Thoracic aorta (tissue), 2 donors: ENCODE results near the gene PLA1A. TPM values are rescaled to one million over a fixed set of nuclear protein-coding genes. Genes with fewer than 3 reads are reported as not detected.

ENCODE experiments used
- ATAC-seq: fragments of 150-250 bp; one replicate; pipeline ENCODE4 v1.8.0; 2017; ENCODE audit warnings: low read depth; ENCODE audit not compliant: insufficient number of reproducible peaks, low FRiP score
- DNase-seq: peaks from one replicate; pipeline ENCODE4 v3.0.0-alpha.2; 2020; ENCODE audit warnings: low spot score
- H3K27ac ChIP-seq, 2 donors: fragments of 200-600 bp; sonication (generic); 1 replicate in 1 of 2; 2 replicates in 1 of 2; pipeline ENCODE4 v1.5.1; 2016; ENCODE audit warnings: mild to moderate bottlenecking in 2 of 2, moderate library complexity in 2 of 2
- H3K27me3 ChIP-seq: fragments of 200-600 bp; sonication (generic); replicated peaks from 2 replicates; pipeline ENCODE4 v1.6.0; 2016; ENCODE audit warnings: mild to moderate bottlenecking; ENCODE audit not compliant: insufficient read depth
- H3K36me3 ChIP-seq: fragments of 200-600 bp; sonication (generic); one replicate; pipeline ENCODE4 v1.5.1; 2016
- H3K4me1 ChIP-seq, 2 donors: fragments of 200-600 bp; sonication (generic); 1 replicate in 1 of 2; 2 replicates in 1 of 2; pipeline versions ENCODE4 v1.5.1 to v1.6.0; 2016; ENCODE audit warnings: low read depth in 2 of 2, mild to moderate bottlenecking in 1 of 2; ENCODE audit not compliant: control insufficient read depth in 1 of 2
- H3K4me3 ChIP-seq: fragments of 200-600 bp; sonication (generic); 2 replicates; pipeline ENCODE4 v1.5.1; 2016; ENCODE audit warnings: mild to moderate bottlenecking
- H3K9me3 ChIP-seq: fragments of 200-600 bp; sonication (generic); 2 replicates; pipeline ENCODE4 v1.5.1; 2016
- total RNA-seq, 2 donors: library from RNA; depleted of rRNA; stranded (reverse); fragments of >200 nt; gene quantifications; one replicate each; pipeline versions ENCODE4 v1.1.0 to v1.2.3, GENCODE V29; 2016
- TF ChIP-seq, protein P1 (sequence below): fragments of 200-600 bp; sonication (generic); IDR thresholded peaks from one replicate; pipeline ENCODE4 v1.5.1; 2019; ENCODE audit warnings: antibody characterized with exemption

The PLA1A gene
- total RNA-seq, 2 donors from 2014 or later, result 4.9 to 20.8 TPM

DNA sequence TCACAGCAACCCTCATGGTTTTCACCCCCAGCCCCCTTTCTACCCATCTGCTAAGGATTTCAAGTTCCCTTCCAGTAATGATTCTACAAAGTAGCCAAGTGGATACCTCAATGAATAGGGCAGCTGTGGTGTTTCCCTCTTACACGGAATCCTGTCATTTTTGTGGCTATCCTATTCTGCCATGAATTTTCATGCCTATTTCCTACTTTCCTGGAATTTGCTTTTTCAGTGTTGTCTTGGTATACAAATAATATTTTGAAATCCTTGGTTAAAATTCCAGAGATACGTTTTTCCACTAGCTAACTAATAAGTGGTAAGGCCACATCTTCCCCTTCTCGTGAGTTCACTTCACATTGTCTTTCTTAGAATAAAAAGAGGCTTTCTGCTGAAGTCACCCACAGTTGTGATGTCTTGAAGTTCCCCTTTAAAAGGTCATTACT lies 10.9 kb upstream of the PLA1A start:
- H3K4me3 ChIP-seq, result no peak overlapping the region

DNA sequence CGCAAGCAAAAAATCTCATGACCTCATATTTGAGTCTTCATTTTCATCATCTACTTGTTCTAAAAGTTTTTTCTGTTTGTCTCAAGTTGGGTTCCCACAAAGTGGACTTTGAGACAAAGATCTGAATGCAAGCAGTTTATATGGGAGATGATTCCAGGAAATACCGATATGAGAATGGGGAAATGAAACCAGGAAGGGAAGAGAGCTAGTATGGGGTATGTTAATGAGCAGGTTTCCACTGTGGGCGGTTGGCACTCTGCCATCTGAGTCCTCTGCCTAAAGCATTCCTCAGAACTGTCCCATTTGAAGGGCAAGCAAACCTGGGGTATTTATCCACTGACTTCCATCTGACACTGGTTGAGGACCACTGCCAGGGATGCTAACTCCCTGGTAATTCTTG lies 9.6 kb upstream of the PLA1A start:
- Histone ChIP-seq H3K4me1 (no peaks in the 10 kb centered on the region), H3K36me3 (peaks cover 3% of the 10 kb centered on the region), H3K27ac (no peak overlapping the region), H3K4me3 (no peak overlapping the region), H3K9me3 (no peaks in the 10 kb centered on the region), H3K27me3 (no peaks in the 10 kb centered on the region)
- ATAC-seq (no peak), DNase-seq (no peak)
- TF ChIP-seq, protein P1, sequence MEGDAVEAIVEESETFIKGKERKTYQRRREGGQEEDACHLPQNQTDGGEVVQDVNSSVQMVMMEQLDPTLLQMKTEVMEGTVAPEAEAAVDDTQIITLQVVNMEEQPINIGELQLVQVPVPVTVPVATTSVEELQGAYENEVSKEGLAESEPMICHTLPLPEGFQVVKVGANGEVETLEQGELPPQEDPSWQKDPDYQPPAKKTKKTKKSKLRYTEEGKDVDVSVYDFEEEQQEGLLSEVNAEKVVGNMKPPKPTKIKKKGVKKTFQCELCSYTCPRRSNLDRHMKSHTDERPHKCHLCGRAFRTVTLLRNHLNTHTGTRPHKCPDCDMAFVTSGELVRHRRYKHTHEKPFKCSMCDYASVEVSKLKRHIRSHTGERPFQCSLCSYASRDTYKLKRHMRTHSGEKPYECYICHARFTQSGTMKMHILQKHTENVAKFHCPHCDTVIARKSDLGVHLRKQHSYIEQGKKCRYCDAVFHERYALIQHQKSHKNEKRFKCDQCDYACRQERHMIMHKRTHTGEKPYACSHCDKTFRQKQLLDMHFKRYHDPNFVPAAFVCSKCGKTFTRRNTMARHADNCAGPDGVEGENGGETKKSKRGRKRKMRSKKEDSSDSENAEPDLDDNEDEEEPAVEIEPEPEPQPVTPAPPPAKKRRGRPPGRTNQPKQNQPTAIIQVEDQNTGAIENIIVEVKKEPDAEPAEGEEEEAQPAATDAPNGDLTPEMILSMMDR, result no peak

More for the DNA sequence above, 10.9 kb upstream of the PLA1A start:
- DNase-seq (no peak), ATAC-seq (no peak)
- Histone ChIP-seq H3K36me3 (peaks cover 3% of the 10 kb centered on the region), H3K27ac (no peak overlapping the region), H3K4me1 (no peaks in the 10 kb centered on the region), H3K27me3 (no peaks in the 10 kb centered on the region), H3K9me3 (no peaks in the 10 kb centered on the region)
- TF ChIP-seq, protein P1, result no peak

DNA sequence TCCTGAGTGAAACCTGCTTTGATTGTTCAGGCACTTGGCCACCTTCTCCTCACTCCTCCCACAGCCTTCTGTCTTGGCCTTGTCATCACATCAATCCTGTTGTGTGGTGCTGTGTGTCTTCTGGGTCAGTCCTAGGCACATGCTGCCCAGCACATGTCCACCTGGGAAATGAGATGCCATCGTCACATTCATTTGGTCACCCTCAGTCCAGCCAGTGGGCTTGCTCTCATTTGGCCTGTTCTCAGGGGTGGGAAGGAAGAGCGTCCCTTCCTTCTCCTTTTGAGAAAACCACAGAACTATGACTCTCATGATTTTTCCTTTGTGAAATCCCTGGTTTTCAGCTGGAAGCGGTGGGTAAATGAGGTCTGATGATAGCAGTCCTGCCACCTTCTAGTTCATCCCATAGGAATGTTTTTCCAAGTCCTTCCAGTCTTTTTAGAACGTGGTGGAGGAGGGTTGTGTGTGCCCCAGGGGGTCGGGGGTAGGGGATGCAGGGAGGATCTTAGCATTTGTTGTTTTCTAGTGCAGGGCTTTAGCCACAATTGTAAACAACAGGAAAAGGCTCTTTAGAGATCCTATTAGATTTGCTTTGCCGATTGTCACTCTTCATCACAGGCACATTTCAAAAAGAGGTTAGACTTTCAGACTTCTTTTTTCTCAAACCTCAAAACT lies 8.4 kb upstream of the PLA1A start:
- no peak overlapping the region for H3K27ac ChIP-seq
- TF ChIP-seq, protein P1, result no peak
- DNase-seq (no peak), ATAC-seq (no peak)
- H3K4me3 ChIP-seq, result no peak overlapping the region
- no peaks in the 10 kb centered on the region for H3K9me3 ChIP-seq
- no peaks in the 10 kb centered on the region for H3K27me3 ChIP-seq
- no peaks in the 10 kb centered on the region for H3K4me1 ChIP-seq
- H3K36me3 ChIP-seq, result peaks cover 3% of the 10 kb centered on the region

DNA sequence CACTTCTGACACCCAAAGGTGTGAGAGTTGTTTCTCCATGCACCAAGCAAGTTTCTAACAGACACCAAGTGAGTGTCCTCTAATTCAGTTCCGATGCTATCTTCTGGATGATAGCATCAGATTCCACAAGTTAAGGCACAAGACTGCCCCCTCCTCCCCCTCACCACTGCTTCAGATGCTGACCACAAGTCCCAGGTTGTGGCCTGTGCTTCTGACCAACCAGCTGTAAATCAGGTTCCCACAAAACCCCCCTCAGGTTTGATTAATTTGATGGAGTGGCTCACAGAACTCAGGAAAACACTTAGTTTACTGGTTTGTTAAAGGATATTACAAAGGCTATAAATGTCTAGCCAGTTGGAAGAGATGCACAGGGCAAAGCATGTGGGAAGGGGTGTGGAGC lies 7.0 kb upstream of the PLA1A start:
- no peak overlapping the region for H3K27ac ChIP-seq
- no peak for DNase-seq
- no peaks in the 10 kb centered on the region for H3K27me3 ChIP-seq
- no peaks in the 10 kb centered on the region for H3K9me3 ChIP-seq
- no peaks in the 10 kb centered on the region for H3K4me1 ChIP-seq
- H3K4me3 ChIP-seq, result no peak overlapping the region
- TF ChIP-seq, protein P1, result no peak
- H3K36me3 ChIP-seq, result peaks cover 3% of the 10 kb centered on the region
- no peak for ATAC-seq

DNA sequence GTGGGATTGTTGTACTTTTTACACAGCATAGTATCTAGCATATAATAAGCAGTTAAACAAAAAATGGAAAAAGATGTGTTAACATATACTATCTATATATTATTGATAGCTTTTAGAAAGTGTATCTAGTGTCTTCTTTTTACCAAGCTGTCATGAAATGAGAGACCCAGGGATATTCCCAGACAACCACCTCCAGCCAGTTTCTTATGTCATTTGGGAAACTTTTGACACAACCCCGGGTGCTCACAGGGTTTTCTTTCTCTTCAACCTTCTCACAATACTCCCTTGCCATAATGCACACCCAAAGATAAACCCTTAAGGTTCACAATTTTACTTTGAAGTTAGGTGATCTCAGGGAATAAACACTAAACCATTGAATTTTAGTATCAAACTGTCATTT lies 4.8 kb upstream of the PLA1A start:
- H3K27ac ChIP-seq, result no peak overlapping the region
- H3K4me3 ChIP-seq, result no peak overlapping the region
- H3K9me3 ChIP-seq, result no peaks in the 10 kb centered on the region
- TF ChIP-seq, protein P1, result no peak
- no peak for ATAC-seq
- no peak for DNase-seq
- peaks cover 0 to 4% of the 10 kb centered on the region in 2 donors for H3K4me1 ChIP-seq
- no peaks in the 10 kb centered on the region for H3K36me3 ChIP-seq
- no peaks in the 10 kb centered on the region for H3K27me3 ChIP-seq
